Measurements from ENCODE around the gene ZCCHC14. TPM values are rescaled to one million over a fixed set of nuclear protein-coding genes. Genes with fewer than 3 reads are reported as not detected.

The ZCCHC14 gene
- total and polyA plus RNA-seq, 2 of the 13 experiments (the other 11 are each of a cell fraction or from before 2014, with no cell fraction given): 12.4 to 12.5 TPM

DNA sequence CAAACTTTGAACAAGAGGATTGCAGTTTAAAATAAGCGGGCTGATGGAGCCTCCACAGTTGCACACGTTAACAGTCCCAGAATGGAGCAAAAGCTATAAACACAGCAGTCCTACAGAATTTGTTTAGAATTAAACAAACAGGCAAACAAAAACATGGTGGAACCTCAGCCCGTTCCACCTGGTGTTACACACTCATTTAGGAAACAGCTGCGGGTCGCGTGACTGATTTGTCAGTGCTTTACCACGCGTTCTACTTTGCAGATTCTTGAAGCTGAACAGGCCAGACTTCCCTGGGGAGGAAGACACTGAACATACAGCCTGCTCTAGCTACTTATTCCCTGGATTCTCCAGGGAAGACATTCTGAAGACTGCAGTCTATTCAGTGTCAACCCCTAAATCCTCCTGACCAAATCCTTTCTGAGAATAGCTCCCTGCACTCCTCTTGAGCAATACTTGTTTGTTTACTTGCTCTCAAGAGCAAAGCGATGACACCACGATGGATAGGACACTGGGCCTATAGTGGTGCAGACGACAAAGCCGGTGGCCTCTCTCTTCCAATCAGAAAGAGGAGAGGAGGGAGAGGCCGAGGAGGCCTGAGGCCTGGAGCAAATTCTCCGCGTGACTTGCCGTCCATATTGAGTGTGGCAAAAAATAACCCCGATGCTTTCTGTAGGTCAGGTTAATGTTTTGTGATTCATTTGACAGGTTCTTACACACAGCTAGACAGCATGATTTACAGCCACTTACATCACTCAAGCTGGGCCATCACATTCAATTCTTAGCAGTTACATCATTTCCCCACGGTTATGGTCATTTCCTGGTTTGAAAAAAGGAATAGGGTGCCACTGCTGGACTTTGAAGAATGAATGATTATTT is 104.6 kb downstream of the ZCCHC14 start (continued):
- TF ChIP-seq ZNF317 (CRISPR knock-in tag; IDR thresholded peaks at IDR 0.05): 0 out of 2 replicates have a peak, but pooled peaks have one; percentile 10
- TF ChIP-seq KDM3A (CRISPR knock-in tag; IDR thresholded peaks at IDR 0.05; ENCODE audit: low read depth): peak; percentile 16; the same call in 1 of the 2 replicates
- TF ChIP-seq PRDM10 (CRISPR knock-in tag; IDR thresholded peaks at IDR 0.05; ENCODE audit: low read depth): peak; percentile 77; the same call in 1 of the 2 replicates
- peak; percentile 77 for TF ChIP-seq PHF20 (CRISPR knock-in tag; IDR thresholded peaks at IDR 0.05)
- TF ChIP-seq, protein P1, sequence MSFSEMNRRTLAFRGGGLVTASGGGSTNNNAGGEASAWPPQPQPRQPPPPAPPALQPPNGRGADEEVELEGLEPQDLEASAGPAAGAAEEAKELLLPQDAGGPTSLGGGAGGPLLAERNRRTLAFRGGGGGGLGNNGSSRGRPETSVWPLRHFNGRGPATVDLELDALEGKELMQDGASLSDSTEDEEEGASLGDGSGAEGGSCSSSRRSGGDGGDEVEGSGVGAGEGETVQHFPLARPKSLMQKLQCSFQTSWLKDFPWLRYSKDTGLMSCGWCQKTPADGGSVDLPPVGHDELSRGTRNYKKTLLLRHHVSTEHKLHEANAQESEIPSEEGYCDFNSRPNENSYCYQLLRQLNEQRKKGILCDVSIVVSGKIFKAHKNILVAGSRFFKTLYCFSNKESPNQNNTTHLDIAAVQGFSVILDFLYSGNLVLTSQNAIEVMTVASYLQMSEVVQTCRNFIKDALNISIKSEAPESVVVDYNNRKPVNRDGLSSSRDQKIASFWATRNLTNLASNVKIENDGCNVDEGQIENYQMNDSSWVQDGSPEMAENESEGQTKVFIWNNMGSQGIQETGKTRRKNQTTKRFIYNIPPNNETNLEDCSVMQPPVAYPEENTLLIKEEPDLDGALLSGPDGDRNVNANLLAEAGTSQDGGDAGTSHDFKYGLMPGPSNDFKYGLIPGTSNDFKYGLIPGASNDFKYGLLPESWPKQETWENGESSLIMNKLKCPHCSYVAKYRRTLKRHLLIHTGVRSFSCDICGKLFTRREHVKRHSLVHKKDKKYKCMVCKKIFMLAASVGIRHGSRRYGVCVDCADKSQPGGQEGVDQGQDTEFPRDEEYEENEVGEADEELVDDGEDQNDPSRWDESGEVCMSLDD (CRISPR knock-in tag; IDR thresholded peaks at IDR 0.05; ENCODE audit: borderline replicate concordance): peak; percentile 18; the same call in 1 of the 2 replicates
- TF ChIP-seq SP1 (IDR thresholded peaks at IDR 0.05): no peak
- peak; percentile 89 for TF ChIP-seq SP1 (CRISPR knock-in tag; IDR thresholded peaks at IDR 0.05)
- TF ChIP-seq MAF1 (CRISPR knock-in tag; IDR thresholded peaks at IDR 0.05; ENCODE audit: borderline replicate concordance): no peak
- TF ChIP-seq ZSCAN9 (CRISPR knock-in tag; IDR thresholded peaks at IDR 0.05; ENCODE audit: borderline replicate concordance): peak; percentile 90; the same call in 1 of the 2 replicates
- TF ChIP-seq ZNF605 (CRISPR knock-in tag; IDR thresholded peaks at IDR 0.05): peak; percentile 92
- peak; percentile 65 for TF ChIP-seq SOX5 (CRISPR knock-in tag; IDR thresholded peaks at IDR 0.05; ENCODE audit: borderline replicate concordance)
- peak; percentile 63; the same call in 1 of the 2 replicates for TF ChIP-seq RCOR2 (CRISPR knock-in tag; IDR thresholded peaks at IDR 0.05)
- TF ChIP-seq, protein P2, sequence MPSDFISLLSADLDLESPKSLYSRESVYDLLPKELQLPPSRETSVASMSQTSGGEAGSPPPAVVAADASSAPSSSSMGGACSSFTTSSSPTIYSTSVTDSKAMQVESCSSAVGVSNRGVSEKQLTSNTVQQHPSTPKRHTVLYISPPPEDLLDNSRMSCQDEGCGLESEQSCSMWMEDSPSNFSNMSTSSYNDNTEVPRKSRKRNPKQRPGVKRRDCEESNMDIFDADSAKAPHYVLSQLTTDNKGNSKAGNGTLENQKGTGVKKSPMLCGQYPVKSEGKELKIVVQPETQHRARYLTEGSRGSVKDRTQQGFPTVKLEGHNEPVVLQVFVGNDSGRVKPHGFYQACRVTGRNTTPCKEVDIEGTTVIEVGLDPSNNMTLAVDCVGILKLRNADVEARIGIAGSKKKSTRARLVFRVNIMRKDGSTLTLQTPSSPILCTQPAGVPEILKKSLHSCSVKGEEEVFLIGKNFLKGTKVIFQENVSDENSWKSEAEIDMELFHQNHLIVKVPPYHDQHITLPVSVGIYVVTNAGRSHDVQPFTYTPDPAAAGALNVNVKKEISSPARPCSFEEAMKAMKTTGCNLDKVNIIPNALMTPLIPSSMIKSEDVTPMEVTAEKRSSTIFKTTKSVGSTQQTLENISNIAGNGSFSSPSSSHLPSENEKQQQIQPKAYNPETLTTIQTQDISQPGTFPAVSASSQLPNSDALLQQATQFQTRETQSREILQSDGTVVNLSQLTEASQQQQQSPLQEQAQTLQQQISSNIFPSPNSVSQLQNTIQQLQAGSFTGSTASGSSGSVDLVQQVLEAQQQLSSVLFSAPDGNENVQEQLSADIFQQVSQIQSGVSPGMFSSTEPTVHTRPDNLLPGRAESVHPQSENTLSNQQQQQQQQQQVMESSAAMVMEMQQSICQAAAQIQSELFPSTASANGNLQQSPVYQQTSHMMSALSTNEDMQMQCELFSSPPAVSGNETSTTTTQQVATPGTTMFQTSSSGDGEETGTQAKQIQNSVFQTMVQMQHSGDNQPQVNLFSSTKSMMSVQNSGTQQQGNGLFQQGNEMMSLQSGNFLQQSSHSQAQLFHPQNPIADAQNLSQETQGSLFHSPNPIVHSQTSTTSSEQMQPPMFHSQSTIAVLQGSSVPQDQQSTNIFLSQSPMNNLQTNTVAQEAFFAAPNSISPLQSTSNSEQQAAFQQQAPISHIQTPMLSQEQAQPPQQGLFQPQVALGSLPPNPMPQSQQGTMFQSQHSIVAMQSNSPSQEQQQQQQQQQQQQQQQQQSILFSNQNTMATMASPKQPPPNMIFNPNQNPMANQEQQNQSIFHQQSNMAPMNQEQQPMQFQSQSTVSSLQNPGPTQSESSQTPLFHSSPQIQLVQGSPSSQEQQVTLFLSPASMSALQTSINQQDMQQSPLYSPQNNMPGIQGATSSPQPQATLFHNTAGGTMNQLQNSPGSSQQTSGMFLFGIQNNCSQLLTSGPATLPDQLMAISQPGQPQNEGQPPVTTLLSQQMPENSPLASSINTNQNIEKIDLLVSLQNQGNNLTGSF (CRISPR knock-in tag; IDR thresholded peaks at IDR 0.05): 0 out of 2 replicates have a peak, but pooled peaks have one; percentile 36
- TF ChIP-seq HOXD1 (CRISPR knock-in tag; IDR thresholded peaks at IDR 0.05): peak; percentile 98
- peak; percentile 60; the same call in 1 of the 2 replicates for TF ChIP-seq ATF7-NPFF (CRISPR knock-in tag; IDR thresholded peaks at IDR 0.05; ENCODE audit: low read depth)
- peak; percentile 78 for TF ChIP-seq ZMYM4 (CRISPR knock-in tag; IDR thresholded peaks at IDR 0.05)
- TF ChIP-seq NCOR1 (IDR thresholded peaks at IDR 0.05; ENCODE audit: borderline replicate concordance, low read length): peak; percentile 88; the same call in 1 of the 2 replicates
- peak; percentile 77 for TF ChIP-seq GATAD1 (CRISPR knock-in tag; IDR thresholded peaks at IDR 0.05)

All from HepG2 (cell line).